BJ (cell line): ENCODE data around the gene ROR2. TPM values are rescaled to one million over a fixed set of nuclear protein-coding genes. Genes with fewer than 3 reads are reported as not detected.

Experiments used
- CTCF ChIA-PET: fragments of 350-600 bp; formaldehyde crosslinking; extraction: SDS; loops from one replicate; lab custom pipeline; 2021; ENCODE audit warnings: antibody characterized with exemption, inconsistent platforms; lab: Yijun Ruan, JAX
- POLR2A ChIA-PET: fragments of 300-600 bp; sonication (Branson Sonifier 250); formaldehyde crosslinking; extraction: SDS; loops from one replicate; lab custom pipeline; 2021; ENCODE audit warnings: antibody characterized with exemption; lab: Charles Lee
- DNase-seq: peaks from one replicate; pipeline ENCODE4 v3.0.0-alpha.2; 2011; ENCODE audit warnings: low read depth
- H3K27me3 ChIP-seq: 2 replicates; pipeline ENCODE4 v1.6.0; 2011; ENCODE audit warnings: low read length; ENCODE audit not compliant: control insufficient read depth, insufficient read depth
- H3K36me3 ChIP-seq: 2 replicates; pipeline ENCODE4 v1.5.1; 2011; ENCODE audit warnings: low read length; ENCODE audit not compliant: control insufficient read depth, insufficient read depth
- H3K4me3 ChIP-seq: 2 replicates; pipeline ENCODE4 v1.5.1; 2011; ENCODE audit warnings: low read depth, mild to moderate bottlenecking, control low read depth, low read length
- CTCF ChIP-seq: IDR thresholded peaks from 2 replicates; pipeline ENCODE4 v1.5.1; 2011; ENCODE audit warnings: low read depth, mild to moderate bottlenecking, control low read depth, inconsistent platforms, low read length, moderate library complexity; ENCODE audit not compliant: insufficient read depth
- polyA plus RNA-seq: library from polyadenylated mRNA; depleted of rRNA; stranded (reverse); fragments of >200 nt; gene quantifications from 2 replicates; pipeline ENCODE4 v1.2.3, GENCODE V29; 2011

Gene ROR2
- polyA plus RNA-seq, 1 experiment = 1.1 TPM

- TF ChIP-seq CTCF = no peak
Observed at GRCh38 chr9:91591627-91592026, 358.4 kb downstream of the ROR2 start.

GRCh38 chr9:91589101-91589553 lies 360.9 kb downstream of the ROR2 start:
- no peak for DNase-seq
- H3K27me3 ChIP-seq = no peaks in the 10 kb centered on the region
- H3K4me3 ChIP-seq = no peak overlapping the region
- TF ChIP-seq CTCF = no peak
- POLR2A ChIA-PET = no interaction called here
- CTCF ChIA-PET = interaction anchor here (1.2 kb wide), 1 partner anchor 29 kb away, joined by 3 read pairs; no protein-coding TSS in a partner anchor
- no peaks in the 10 kb centered on the region for H3K36me3 ChIP-seq

More at GRCh38 chr9:91591627-91592026, 358.4 kb downstream of the ROR2 start:
- Histone ChIP-seq H3K27me3 (no peaks in the 10 kb centered on the region), H3K36me3 (no peaks in the 10 kb centered on the region), H3K4me3 (no peak overlapping the region)
- DNase-seq = no peak
- CTCF ChIA-PET = no interaction called here
- POLR2A ChIA-PET = no interaction called here

GRCh38 chr9:91586282-91586681 lies 363.7 kb downstream of the ROR2 start:
- Histone ChIP-seq H3K27me3 (no peaks in the 10 kb centered on the region), H3K4me3 (no peak overlapping the region), H3K36me3 (no peaks in the 10 kb centered on the region)
- ChIA-PET POLR2A (no interaction called here), CTCF (no interaction called here)
- DNase-seq = no peak
- no peak for TF ChIP-seq CTCF

- DNase-seq = no peak
- no peak for TF ChIP-seq CTCF
- Histone ChIP-seq H3K4me3 (no peak overlapping the region), H3K27me3 (no peaks in the 10 kb centered on the region), H3K36me3 (no peaks in the 10 kb centered on the region)
- ChIA-PET POLR2A (no interaction called here), CTCF (interaction anchor here (0.9 kb wide), 1 partner anchor 13 kb away, joined by 3 read pairs; no protein-coding TSS in a partner anchor)
Observed at GRCh38 chr9:91583966-91584365, 366.1 kb downstream of the ROR2 start.

GRCh38 chr9:91583161-91583875 lies 366.7 kb downstream of the ROR2 start:
- no peak for DNase-seq
- no peaks in the 10 kb centered on the region for H3K27me3 ChIP-seq
- no peaks in the 10 kb centered on the region for H3K36me3 ChIP-seq
- no peak for TF ChIP-seq CTCF
- POLR2A ChIA-PET = no interaction called here
- H3K4me3 ChIP-seq = no peak overlapping the region
- CTCF ChIA-PET = interaction anchor here (0.9 kb wide), 1 partner anchor 13 kb away, joined by 3 read pairs; no protein-coding TSS in a partner anchor
